Keratinocyte (primary cell): ENCODE measurements around the gene SLC16A7. TPM values are rescaled to one million over a fixed set of nuclear protein-coding genes. Genes with fewer than 3 reads are reported as not detected.
A peak's percentile ranks its signal among the peaks of the same experiment; 100 is the strongest.

Experiments used
- DNase-seq: peaks from one replicate; pipeline ENCODE4 v3.0.0-alpha.2; 2011; ENCODE audit warnings: low read depth, missing footprints, low spot score
- FAIRE-seq: peaks from 2 replicates; lab custom pipeline; 2011; peaks lifted over from hg19 to GRCh38; lab: Jason Lieb, UNC
- H2AFZ ChIP-seq: 2 replicates; pipeline ENCODE4 v1.6.0; 2012; ENCODE audit warnings: low read length, control low read depth, inconsistent platforms; ENCODE audit not compliant: control insufficient read depth
- H3K27ac ChIP-seq: 2 replicates; pipeline ENCODE4 v1.5.1; 2011; ENCODE audit warnings: low read length; ENCODE audit not compliant: control insufficient read depth, insufficient read depth
- H3K27me3 ChIP-seq: 3 replicates; pipeline ENCODE4 v1.6.0; 2011; ENCODE audit warnings: low read length; ENCODE audit not compliant: control insufficient read depth, insufficient read depth; ENCODE audit errors: extremely low read depth
- H3K36me3 ChIP-seq, 2 experiments: 2 replicates in 1 of 2; 3 replicates in 1 of 2; pipeline ENCODE4 v1.5.1; 2011; ENCODE audit warnings: low read length in 2 of 2, mild to moderate bottlenecking in 1 of 2; ENCODE audit not compliant: control insufficient read depth in 2 of 2, insufficient read depth in 2 of 2; ENCODE audit errors: extremely low read depth in 1 of 2
- H3K4me1 ChIP-seq: 3 replicates; pipeline ENCODE4 v1.5.1; 2011; ENCODE audit warnings: low read length; ENCODE audit not compliant: control insufficient read depth, insufficient read depth; ENCODE audit errors: extremely low read depth
- H3K4me2 ChIP-seq: 3 replicates; pipeline ENCODE4 v1.6.0; 2011; ENCODE audit warnings: low read depth, low read length; ENCODE audit not compliant: control insufficient read depth, insufficient read depth; ENCODE audit errors: extremely low read depth
- H3K4me3 ChIP-seq, 3 experiments: fragments of 200-600 bp in 1 of 3; sonication (generic) in 1 of 3; 2 replicates in 2 of 3; 3 replicates in 1 of 3; pipeline ENCODE4 v1.5.1; 2011 to 2016; ENCODE audit warnings: low read length in 3 of 3, mild to moderate bottlenecking in 3 of 3, control low read depth in 2 of 3, inconsistent platforms in 1 of 3, low read depth in 1 of 3, mixed read lengths in 1 of 3, mixed run types in 1 of 3, moderate library complexity in 1 of 3; ENCODE audit not compliant: control insufficient read depth in 2 of 3, insufficient read depth in 2 of 3; ENCODE audit errors: extremely low read depth in 1 of 3
- H3K79me2 ChIP-seq: 2 replicates; pipeline ENCODE4 v1.6.0; 2012; ENCODE audit warnings: low read length; ENCODE audit not compliant: control insufficient read depth, insufficient read depth
- H3K9ac ChIP-seq: 3 replicates; pipeline ENCODE4 v1.6.0; 2011; ENCODE audit warnings: low read length; ENCODE audit not compliant: control insufficient read depth, insufficient read depth; ENCODE audit errors: extremely low read depth
- H3K9me1 ChIP-seq: 3 replicates; pipeline ENCODE4 v1.6.0; 2011; ENCODE audit warnings: low read length; ENCODE audit not compliant: control insufficient read depth, insufficient read depth; ENCODE audit errors: extremely low read depth
- H3K9me3 ChIP-seq: 2 replicates; pipeline ENCODE4 v1.5.1; 2012; ENCODE audit warnings: low read depth, low read length; ENCODE audit not compliant: control insufficient read depth
- H4K20me1 ChIP-seq: 3 replicates; pipeline ENCODE4 v1.6.0; 2011; ENCODE audit warnings: low read length; ENCODE audit not compliant: control insufficient read depth, insufficient read depth; ENCODE audit errors: extremely low read depth
- EZH2 ChIP-seq: IDR thresholded peaks from one replicate; pipeline ENCODE4 v1.6.1; 2012; ENCODE audit warnings: inconsistent platforms, mild to moderate bottlenecking, low read length, moderate library complexity
- dilution Hi-C: fragments of 300-500 bp; cut with MboI; formaldehyde crosslinking; loops from one replicate; pipeline ENCODE4 v1.7.0; 2020; ENCODE audit warnings: low sequenced_read_pairs; ENCODE audit not compliant: extremely low pct_ligation_motif_present
- polyA plus RNA-seq, 5 experiments: library from polyadenylated mRNA; depleted of rRNA in 3 of 5; stranded (reverse) in 3 of 5; stranded (forward) in 1 of 5; unstranded in 1 of 5; fragments of >200 nt; gene quantifications; 1 replicate in 1 of 5; 2 replicates in 3 of 5; 3 replicates in 1 of 5; pipeline versions ENCODE4 v1.2.1 to v1.2.3, GENCODE V29; 2011 to 2012; ENCODE audit warnings: missing spikeins in 2 of 5, low read depth in 1 of 5, low replicate concordance in 1 of 5
- TF ChIP-seq, protein P1 (sequence below), 3 experiments: IDR thresholded peaks in 1 of 3; conservative IDR thresholded peaks in 1 of 3; optimal IDR thresholded peaks in 1 of 3; 2 replicates in 2 of 3; 3 replicates in 1 of 3; pipeline versions ENCODE3 to v1.5.1; 2011; ENCODE audit warnings: low read length in 3 of 3, mild to moderate bottlenecking in 3 of 3, moderate library complexity in 2 of 3, control low read depth in 1 of 3, inconsistent platforms in 1 of 3; ENCODE audit not compliant: insufficient read depth in 2 of 3; ENCODE audit errors: extremely low read depth in 1 of 3

Gene SLC16A7
- polyA plus RNA-seq, 1 donor (not counting 4 experiments of a cell fraction or from before 2014, with no cell fraction given): 0.87 TPM

GRCh38 chr12:59792647-59793046, 196.8 kb downstream of the SLC16A7 start:
- H3K9ac ChIP-seq: no peak overlapping the region
- H3K9me1 ChIP-seq: no peaks in the 10 kb centered on the region
- no peak overlapping the region for H3K4me2 ChIP-seq
- no peak overlapping the region for H3K27ac ChIP-seq
- DNase-seq (no peak), FAIRE-seq (no peak)
- TF ChIP-seq, protein P1, sequence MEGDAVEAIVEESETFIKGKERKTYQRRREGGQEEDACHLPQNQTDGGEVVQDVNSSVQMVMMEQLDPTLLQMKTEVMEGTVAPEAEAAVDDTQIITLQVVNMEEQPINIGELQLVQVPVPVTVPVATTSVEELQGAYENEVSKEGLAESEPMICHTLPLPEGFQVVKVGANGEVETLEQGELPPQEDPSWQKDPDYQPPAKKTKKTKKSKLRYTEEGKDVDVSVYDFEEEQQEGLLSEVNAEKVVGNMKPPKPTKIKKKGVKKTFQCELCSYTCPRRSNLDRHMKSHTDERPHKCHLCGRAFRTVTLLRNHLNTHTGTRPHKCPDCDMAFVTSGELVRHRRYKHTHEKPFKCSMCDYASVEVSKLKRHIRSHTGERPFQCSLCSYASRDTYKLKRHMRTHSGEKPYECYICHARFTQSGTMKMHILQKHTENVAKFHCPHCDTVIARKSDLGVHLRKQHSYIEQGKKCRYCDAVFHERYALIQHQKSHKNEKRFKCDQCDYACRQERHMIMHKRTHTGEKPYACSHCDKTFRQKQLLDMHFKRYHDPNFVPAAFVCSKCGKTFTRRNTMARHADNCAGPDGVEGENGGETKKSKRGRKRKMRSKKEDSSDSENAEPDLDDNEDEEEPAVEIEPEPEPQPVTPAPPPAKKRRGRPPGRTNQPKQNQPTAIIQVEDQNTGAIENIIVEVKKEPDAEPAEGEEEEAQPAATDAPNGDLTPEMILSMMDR (optimal IDR thresholded peaks at IDR 0.05 in 1 of 3, IDR thresholded peaks at IDR 0.05 in 1 of 3, conservative IDR thresholded peaks at IDR 0.05 in 1 of 3; ENCODE audit: extremely low read depth in 1 of 3, insufficient read depth in 2 of 3, low read length in 3 of 3): no peak
- no peak for TF ChIP-seq EZH2
- H3K9me3 ChIP-seq: no peaks in the 10 kb centered on the region
- H4K20me1 ChIP-seq: no peaks in the 10 kb centered on the region
- H3K79me2 ChIP-seq: no peaks in the 10 kb centered on the region
- no peaks in the 10 kb centered on the region for H3K27me3 ChIP-seq
- H3K36me3 ChIP-seq: no peaks in the 10 kb centered on the region
- H3K4me3 ChIP-seq: no peak overlapping the region
- no peaks in the 10 kb centered on the region for H3K4me1 ChIP-seq
- dilution Hi-C loops: no loop called here
- no peak overlapping the region for H2AFZ ChIP-seq

DNA sequence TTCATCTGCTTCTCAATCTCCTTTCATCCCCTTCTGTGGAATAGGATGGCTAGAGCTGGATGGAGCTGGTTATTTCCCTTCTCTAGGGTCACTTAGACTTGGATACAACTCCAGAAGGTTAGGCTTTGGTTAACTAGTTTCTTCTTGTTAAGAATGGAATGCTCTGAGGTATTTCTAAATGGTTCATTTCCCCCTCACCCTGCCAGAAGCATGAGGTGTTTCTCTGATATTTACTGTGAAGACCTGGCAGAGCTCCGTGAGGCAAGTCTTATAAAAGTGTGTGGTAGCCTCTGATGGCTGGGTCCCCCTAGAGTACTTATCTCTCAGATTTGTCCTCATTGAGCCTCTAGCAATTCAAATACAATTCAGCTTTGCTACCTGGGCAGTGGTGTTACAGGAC, 207.9 kb downstream of the SLC16A7 start:
- H3K9ac ChIP-seq: no peak overlapping the region
- H3K36me3 ChIP-seq: no peaks in the 10 kb centered on the region
- peak overlapping the region in 2 of 3 experiments; percentile 62 for H3K4me3 ChIP-seq
- no peak for DNase-seq
- peak overlapping the region; percentile 87 for H3K4me2 ChIP-seq
- no peaks in the 10 kb centered on the region for H4K20me1 ChIP-seq
- peak; percentile 78 for FAIRE-seq
- dilution Hi-C loops: no loop called here
- no peaks in the 10 kb centered on the region for H3K79me2 ChIP-seq
- peak overlapping the region; percentile 92 for H2AFZ ChIP-seq
- H3K4me1 ChIP-seq: peaks cover 7% of the 10 kb centered on the region
- no peaks in the 10 kb centered on the region for H3K9me3 ChIP-seq
- no peaks in the 10 kb centered on the region for H3K27me3 ChIP-seq
- no peak overlapping the region for H3K27ac ChIP-seq
- no peaks in the 10 kb centered on the region for H3K9me1 ChIP-seq
- TF ChIP-seq, protein P1 (optimal IDR thresholded peaks at IDR 0.05 in 1 of 3, IDR thresholded peaks at IDR 0.05 in 1 of 3, conservative IDR thresholded peaks at IDR 0.05 in 1 of 3; ENCODE audit: extremely low read depth in 1 of 3, insufficient read depth in 2 of 3, low read length in 3 of 3): no peak
- no peak for TF ChIP-seq EZH2
